Subcutaneous abdominal adipose tissue (tissue), 5 donors: ENCODE results near the gene KSR2.

Experiments used
- H3K27ac ChIP-seq: one replicate; pipeline ENCODE4 v1.7.0; 2013; ENCODE audit warnings: low read depth, mild to moderate bottlenecking, inconsistent platforms, low read length, moderate library complexity
- H3K27me3 ChIP-seq, 5 donors: one replicate each; pipeline ENCODE4 v1.7.0; 2013; ENCODE audit warnings: low read length in 5 of 5, inconsistent platforms in 1 of 5; ENCODE audit not compliant: control insufficient read depth in 5 of 5, insufficient read depth in 4 of 5
- H3K36me3 ChIP-seq, 5 donors: one replicate each; pipeline ENCODE4 v1.7.0; 2013; ENCODE audit warnings: low read length in 5 of 5; ENCODE audit not compliant: control insufficient read depth in 5 of 5, insufficient read depth in 5 of 5
- H3K4me1 ChIP-seq, 5 donors: one replicate each; pipeline ENCODE4 v1.7.0; 2013; ENCODE audit warnings: low read length in 5 of 5, mild to moderate bottlenecking in 3 of 5, moderate library complexity in 1 of 5; ENCODE audit not compliant: control insufficient read depth in 5 of 5, insufficient read depth in 5 of 5
- H3K4me3 ChIP-seq, 5 donors: one replicate each; pipeline ENCODE4 v1.7.0; 2013; ENCODE audit warnings: low read length in 5 of 5, low read depth in 1 of 5
- H3K9ac ChIP-seq, 5 donors: one replicate each; pipeline ENCODE4 v1.7.0; 2013; ENCODE audit warnings: low read length in 5 of 5, mild to moderate bottlenecking in 4 of 5, moderate library complexity in 3 of 5
- H3K9me3 ChIP-seq, 5 donors: one replicate each; pipeline ENCODE4 v1.7.0; 2013; ENCODE audit warnings: low read length in 5 of 5; ENCODE audit not compliant: control insufficient read depth in 5 of 5
- donor health status: healthy.
- donor health status: healthy.
- donor health status: healthy.
- donor health status: healthy.
- donor health status: healthy.

The KSR2 gene

GRCh38 chr12:117452112-117452511 lies 516.7 kb downstream of the KSR2 start:
- Histone ChIP-seq H3K36me3 (no peaks in the 10 kb centered on the region), H3K9ac (no peak overlapping the region), H3K27ac (no peak overlapping the region), H3K27me3 (peaks cover 3 to 15% (median 7%) of the 10 kb centered on the region in 5 donors), H3K4me3 (no peak overlapping the region), H3K9me3 (peaks cover 2 to 9% (median 5%) of the 10 kb centered on the region in 5 donors), H3K4me1 (peaks cover 0 to 2% (median 0%) of the 10 kb centered on the region in 5 donors)

- H3K9me3 ChIP-seq, result peaks cover 2 to 8% (median 5%) of the 10 kb centered on the region in 5 donors
- H3K27ac ChIP-seq, result no peak overlapping the region
- no peak overlapping the region for H3K9ac ChIP-seq
These were observed 518.6 kb downstream of the KSR2 start for GRCh38 chr12:117450209-117450608.

GRCh38 chr12:117447665-117448366 lies 521.0 kb downstream of the KSR2 start:
- Histone ChIP-seq H3K27me3 (peaks cover 0 to 10% (median 5%) of the 10 kb centered on the region in 5 donors), H3K27ac (no peak overlapping the region), H3K36me3 (no peaks in the 10 kb centered on the region), H3K9me3 (peaks cover 0 to 3% (median 2%) of the 10 kb centered on the region in 5 donors), H3K9ac (no peak overlapping the region), H3K4me1 (peaks cover 0 to 7% (median 2%) of the 10 kb centered on the region in 5 donors), H3K4me3 (no peak overlapping the region)

More at GRCh38 chr12:117450209-117450608, 518.6 kb downstream of the KSR2 start:
- peaks cover 3 to 14% (median 7%) of the 10 kb centered on the region in 5 donors for H3K27me3 ChIP-seq
- peaks cover 0 to 7% (median 2%) of the 10 kb centered on the region in 5 donors for H3K4me1 ChIP-seq
- H3K4me3 ChIP-seq, result no peak overlapping the region
- H3K36me3 ChIP-seq, result no peaks in the 10 kb centered on the region

DNA sequence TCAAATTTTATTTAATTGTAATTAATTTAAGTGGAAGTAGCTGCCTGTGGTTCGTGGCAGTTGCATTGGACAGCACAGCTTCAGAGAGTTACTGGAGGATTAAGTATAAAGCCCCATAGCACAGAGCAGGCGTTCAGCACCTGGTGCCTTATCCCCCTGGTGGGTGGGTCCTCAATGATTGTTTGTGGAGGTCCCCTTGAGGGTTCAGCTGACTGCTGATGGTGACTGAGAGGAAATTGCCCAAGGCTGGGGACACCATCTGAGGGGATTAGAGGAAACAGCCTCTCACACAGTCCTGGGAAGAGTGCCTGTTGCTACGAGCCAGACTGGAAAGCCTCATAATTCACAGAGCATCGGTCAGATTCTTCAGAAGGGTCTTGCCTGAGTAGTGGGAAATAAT lies 524.0 kb downstream of the KSR2 start:
- H3K36me3 ChIP-seq, result no peaks in the 10 kb centered on the region
- no peak overlapping the region for H3K9ac ChIP-seq
- no peak overlapping the region for H3K4me3 ChIP-seq
- H3K4me1 ChIP-seq, result peaks cover 0 to 7% (median 0%) of the 10 kb centered on the region in 5 donors
- no peak overlapping the region for H3K27ac ChIP-seq
- H3K9me3 ChIP-seq, result no peaks in the 10 kb centered on the region
- H3K27me3 ChIP-seq, result peaks cover 0 to 15% (median 4%) of the 10 kb centered on the region in 5 donors

DNA sequence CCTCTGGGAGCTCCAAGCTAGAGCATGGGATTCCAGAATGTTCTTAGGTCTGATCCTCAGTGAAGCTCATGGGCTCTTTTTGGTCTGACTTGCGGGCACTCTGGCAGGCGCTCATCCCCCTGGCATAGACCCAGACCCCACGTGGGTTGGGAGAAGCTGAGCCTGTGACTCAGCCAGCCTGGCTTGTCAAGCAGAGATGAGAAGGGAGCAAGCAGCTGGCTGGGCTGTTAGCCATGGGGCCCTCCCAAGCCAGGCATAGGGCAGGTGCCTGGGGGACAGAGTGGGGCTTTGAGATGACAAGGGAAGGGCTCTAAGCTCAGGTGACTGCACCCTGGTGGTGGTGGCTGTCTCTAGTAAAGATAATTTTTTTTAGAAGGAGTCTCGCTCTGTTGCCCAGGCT lies 527.0 kb downstream of the KSR2 start:
- Histone ChIP-seq H3K9ac (no peak overlapping the region), H3K4me3 (no peak overlapping the region), H3K27ac (no peak overlapping the region), H3K27me3 (peaks cover 0 to 11% (median 4%) of the 10 kb centered on the region in 5 donors), H3K4me1 (peaks cover 0 to 7% (median 0%) of the 10 kb centered on the region in 5 donors), H3K9me3 (no peaks in the 10 kb centered on the region), H3K36me3 (no peaks in the 10 kb centered on the region)

GRCh38 chr12:117440384-117440783 lies 528.4 kb downstream of the KSR2 start:
- Histone ChIP-seq H3K36me3 (no peaks in the 10 kb centered on the region), H3K27me3 (peaks cover 0 to 14% (median 4%) of the 10 kb centered on the region in 5 donors), H3K9me3 (no peaks in the 10 kb centered on the region), H3K4me3 (no peak overlapping the region), H3K9ac (no peak overlapping the region), H3K4me1 (no peaks in the 10 kb centered on the region), H3K27ac (no peak overlapping the region)

DNA sequence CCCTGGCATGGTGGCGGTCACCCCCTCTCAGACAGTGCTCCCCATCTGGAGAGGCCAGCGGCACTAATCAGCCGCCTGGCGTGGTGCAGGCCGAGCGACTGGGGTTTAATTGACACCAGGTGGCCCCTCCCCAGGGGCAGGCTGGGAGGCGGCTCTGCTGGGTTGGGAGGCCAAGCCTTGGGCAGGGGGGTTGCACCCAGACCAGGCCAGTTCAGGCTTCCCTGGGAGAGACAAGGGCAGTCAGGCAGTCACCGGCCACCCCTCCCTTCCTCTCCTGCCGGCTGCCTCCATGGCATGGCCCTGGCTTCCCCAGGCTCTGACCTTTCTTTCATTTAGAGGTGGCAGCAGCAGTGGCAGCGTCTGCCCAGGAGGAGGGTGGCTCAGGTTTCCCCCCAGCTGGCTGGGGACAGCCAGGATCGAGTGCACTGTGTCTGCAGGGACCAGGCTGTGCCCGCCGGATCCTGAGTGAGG lies 529.2 kb downstream of the KSR2 start:
- no peaks in the 10 kb centered on the region for H3K36me3 ChIP-seq
- no peaks in the 10 kb centered on the region for H3K4me1 ChIP-seq
- H3K27me3 ChIP-seq, result peaks cover 0 to 14% (median 7%) of the 10 kb centered on the region in 5 donors
- H3K9me3 ChIP-seq, result no peaks in the 10 kb centered on the region
- no peak overlapping the region for H3K9ac ChIP-seq
- H3K4me3 ChIP-seq, result no peak overlapping the region
- no peak overlapping the region for H3K27ac ChIP-seq

DNA sequence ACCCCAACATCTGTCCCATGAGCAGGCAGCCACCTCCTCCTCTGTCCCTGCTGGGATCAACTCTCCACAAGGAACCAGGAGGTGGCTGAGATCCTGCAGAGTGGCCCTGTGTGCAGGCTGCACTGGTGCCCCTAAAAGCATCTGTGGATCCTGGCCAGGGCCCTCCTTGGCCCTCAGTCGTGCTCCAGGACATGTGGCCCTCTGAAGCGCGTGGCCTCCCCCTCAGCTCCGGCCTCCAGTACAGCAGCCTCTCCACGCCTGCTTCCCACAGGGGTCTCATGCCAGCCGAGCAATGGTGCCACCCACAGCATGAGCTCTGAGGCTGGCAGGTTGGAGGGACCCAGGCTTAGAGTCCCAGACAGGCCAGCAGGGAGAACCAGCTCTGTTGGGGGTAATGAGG lies 530.0 kb downstream of the KSR2 start:
- Histone ChIP-seq H3K4me3 (no peak overlapping the region), H3K4me1 (no peaks in the 10 kb centered on the region)

DNA sequence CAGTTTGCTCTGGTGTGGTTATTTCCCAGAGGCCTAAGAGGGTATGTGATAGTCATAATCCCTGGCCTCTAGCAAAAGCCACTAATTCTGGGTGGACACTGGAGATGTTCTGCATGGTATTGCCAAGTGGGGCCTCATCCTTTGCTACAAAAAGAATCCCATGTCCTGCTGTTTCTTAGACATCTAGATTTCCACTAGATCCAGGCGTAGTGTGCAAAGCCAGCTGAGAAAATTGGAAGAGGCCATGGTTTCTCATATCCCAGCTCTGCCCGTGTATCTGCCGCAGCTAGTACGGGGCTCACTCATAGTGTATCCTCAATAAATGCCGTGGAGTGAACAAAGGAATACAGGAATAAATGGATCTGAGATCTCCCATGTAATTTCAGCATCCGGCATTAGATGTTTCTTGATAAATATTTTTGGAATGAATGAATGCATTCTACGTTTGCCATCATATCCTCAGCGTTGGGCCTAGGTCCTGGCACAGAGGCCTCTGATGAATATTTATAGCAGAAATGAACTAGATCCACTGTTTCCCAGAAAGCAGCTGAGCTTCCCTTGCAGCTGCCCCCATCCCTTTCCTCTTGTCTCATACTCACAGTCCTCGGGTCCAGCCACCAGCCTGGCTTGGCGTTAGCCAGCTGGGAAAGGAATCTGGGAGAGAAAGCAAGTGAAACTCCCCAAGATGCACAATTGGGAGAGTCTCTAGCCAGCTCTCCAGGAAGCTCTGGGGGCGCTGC lies 531.1 kb downstream of the KSR2 start:
- Histone ChIP-seq H3K27me3 (peaks cover 0 to 16% (median 14%) of the 10 kb centered on the region in 5 donors), H3K9ac (no peak overlapping the region), H3K9me3 (no peaks in the 10 kb centered on the region), H3K27ac (no peak overlapping the region), H3K4me1 (no peaks in the 10 kb centered on the region), H3K4me3 (no peak overlapping the region), H3K36me3 (no peaks in the 10 kb centered on the region)

More for the DNA sequence above, 530.0 kb downstream of the KSR2 start:
- H3K9ac ChIP-seq, result no peak overlapping the region
- H3K27me3 ChIP-seq, result peaks cover 0 to 16% (median 10%) of the 10 kb centered on the region in 5 donors
- H3K27ac ChIP-seq, result no peak overlapping the region
- H3K9me3 ChIP-seq, result no peaks in the 10 kb centered on the region
- no peaks in the 10 kb centered on the region for H3K36me3 ChIP-seq

DNA sequence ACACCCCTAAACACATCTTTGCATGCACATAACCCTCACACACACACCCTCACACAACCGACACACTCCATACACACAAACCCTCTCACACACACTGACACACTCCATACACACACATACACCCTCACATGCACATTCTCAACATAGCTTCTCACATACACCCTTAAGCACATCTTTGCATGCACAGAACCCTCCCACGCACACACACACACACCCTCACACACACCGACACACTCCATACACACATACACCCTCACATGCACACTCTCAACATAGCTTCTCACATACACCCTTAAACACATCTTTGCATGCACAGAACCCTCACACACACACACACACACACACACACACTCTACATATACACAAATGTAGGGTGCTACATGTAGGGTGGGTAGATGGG lies 534.9 kb downstream of the KSR2 start:
- H3K27ac ChIP-seq, result no peak overlapping the region
- no peak overlapping the region for H3K4me3 ChIP-seq
- no peak overlapping the region for H3K9ac ChIP-seq
- no peaks in the 10 kb centered on the region for H3K36me3 ChIP-seq
- no peaks in the 10 kb centered on the region for H3K4me1 ChIP-seq
- H3K9me3 ChIP-seq, result peaks cover 0 to 3% (median 0%) of the 10 kb centered on the region in 5 donors
- peaks cover 0 to 11% (median 3%) of the 10 kb centered on the region in 5 donors for H3K27me3 ChIP-seq
